ENCODE data around the gene PIWIL4. TPM values are rescaled to one million over a fixed set of nuclear protein-coding genes. Genes with fewer than 3 reads are reported as not detected.
A peak's percentile ranks its signal among the peaks of the same experiment; 100 is the strongest.

The PIWIL4 gene
- total and polyA plus RNA-seq, 4 donors, result 3.4 to 7.8 (median 4.4) TPM

GRCh38 chr11:94533206-94533605 is 34.0 kb upstream of the PIWIL4 start:
- no CpG with 5 or more reads among the region's 1 CpG for WGBS (ENCODE audit: insufficient coverage)
- H3K36me3 ChIP-seq (ENCODE audit: control insufficient read depth, insufficient read depth, low read length), result no peaks in the 10 kb centered on the region
- H3K27ac ChIP-seq (ENCODE audit: low read depth, low read length), result no peak overlapping the region
- no peak for DNase-seq (ENCODE audit: low read depth in 4 of 6, low spot score in 6 of 6)
- no peaks in the 10 kb centered on the region for H3K27me3 ChIP-seq (ENCODE audit: control insufficient read depth, insufficient read depth, low read length)
- no peak overlapping the region for H3K4me3 ChIP-seq (ENCODE audit: low read depth, low read length)
- no peaks in the 10 kb centered on the region for H3K4me1 ChIP-seq (ENCODE audit: control insufficient read depth, insufficient read depth, low read length)
- H3K9me3 ChIP-seq (ENCODE audit: control insufficient read depth, insufficient read depth, low read length), result no peaks in the 10 kb centered on the region

DNA sequence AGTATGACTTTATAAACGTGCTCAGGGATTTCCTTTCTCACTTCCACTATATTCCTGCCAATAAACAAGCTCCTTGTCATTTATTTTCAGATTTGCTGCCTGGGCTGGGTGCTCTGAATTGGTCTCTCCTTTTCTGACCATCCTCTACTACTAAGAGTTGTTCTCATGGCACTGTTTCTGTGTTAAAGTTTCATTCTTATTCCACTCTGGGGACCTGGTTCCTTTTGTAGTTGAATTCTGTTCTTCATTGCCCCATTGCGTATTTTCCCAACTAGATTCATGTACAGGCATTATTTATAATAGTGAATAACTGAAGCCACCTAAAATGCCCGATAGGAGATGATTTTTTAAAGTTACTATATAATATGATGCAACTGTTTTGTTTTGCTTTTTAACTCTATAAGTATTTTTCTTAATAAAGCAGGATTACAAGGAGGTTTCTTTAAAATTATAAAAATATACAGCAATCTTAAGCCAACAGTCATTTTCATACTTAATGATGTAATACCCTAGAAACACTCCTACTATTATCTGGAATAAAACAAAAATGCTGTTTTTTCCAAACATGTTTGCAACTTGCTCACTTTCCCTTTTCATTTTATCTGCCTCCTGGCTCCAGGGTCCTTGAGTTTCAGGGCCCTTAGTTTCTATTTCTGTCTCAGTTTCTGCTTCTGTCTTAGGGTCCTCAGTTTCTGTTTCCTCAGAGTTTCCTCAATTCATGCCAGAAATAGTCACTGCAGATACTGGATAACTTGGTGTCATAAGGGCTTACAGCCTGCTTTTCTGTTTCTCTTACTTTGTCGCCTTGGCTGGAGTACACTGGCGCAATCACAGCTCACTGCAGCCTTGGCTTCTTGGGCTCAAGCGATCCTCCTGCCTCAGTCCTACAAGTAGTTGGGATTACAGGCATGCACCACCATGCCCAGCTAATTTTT is 33.2 kb upstream of the PIWIL4 start:
- no peaks in the 10 kb centered on the region for H3K36me3 ChIP-seq (ENCODE audit: control insufficient read depth, insufficient read depth, low read length)
- H3K4me1 ChIP-seq (ENCODE audit: control insufficient read depth, insufficient read depth, low read length), result no peaks in the 10 kb centered on the region
- DNase-seq (ENCODE audit: low read depth in 4 of 6, low spot score in 6 of 6), result no peak
- whole genome bisulfite sequencing (ENCODE audit: insufficient coverage), result 100% methylated on average over 2 of the region's 6 CpGs
- no peak overlapping the region for H3K4me3 ChIP-seq (ENCODE audit: low read depth, low read length)
- H3K9me3 ChIP-seq (ENCODE audit: control insufficient read depth, insufficient read depth, low read length), result no peaks in the 10 kb centered on the region
- H3K27ac ChIP-seq (ENCODE audit: low read depth, low read length), result no peak overlapping the region
- H3K27me3 ChIP-seq (ENCODE audit: control insufficient read depth, insufficient read depth, low read length), result no peaks in the 10 kb centered on the region

DNA sequence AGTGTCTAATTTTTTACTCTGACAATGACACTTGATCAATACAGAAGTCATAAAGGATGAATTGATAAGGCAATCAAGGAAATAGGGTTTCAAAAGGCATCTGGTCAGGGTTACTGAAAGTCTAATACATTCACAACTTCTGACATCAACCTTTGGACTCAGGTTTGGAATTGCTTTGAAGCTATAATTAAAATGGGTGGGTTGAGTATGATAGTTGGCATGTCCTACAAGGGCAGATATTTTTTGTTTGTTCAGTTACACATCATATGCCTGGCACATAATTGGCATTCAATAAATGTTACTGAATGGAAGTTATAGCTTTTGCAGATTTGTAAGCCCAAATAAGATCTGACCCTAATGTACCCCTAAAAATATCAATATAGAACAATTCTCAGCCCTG is 30.8 kb upstream of the PIWIL4 start:
- no peak for DNase-seq (ENCODE audit: low read depth in 4 of 6, low spot score in 6 of 6)
- H3K27me3 ChIP-seq (ENCODE audit: control insufficient read depth, insufficient read depth, low read length), result no peaks in the 10 kb centered on the region
- H3K27ac ChIP-seq (ENCODE audit: low read depth, low read length), result no peak overlapping the region
- H3K4me1 ChIP-seq (ENCODE audit: control insufficient read depth, insufficient read depth, low read length), result no peaks in the 10 kb centered on the region
- H3K36me3 ChIP-seq (ENCODE audit: control insufficient read depth, insufficient read depth, low read length), result no peaks in the 10 kb centered on the region
- no peaks in the 10 kb centered on the region for H3K9me3 ChIP-seq (ENCODE audit: control insufficient read depth, insufficient read depth, low read length)
- H3K4me3 ChIP-seq (ENCODE audit: low read depth, low read length), result no peak overlapping the region

DNA sequence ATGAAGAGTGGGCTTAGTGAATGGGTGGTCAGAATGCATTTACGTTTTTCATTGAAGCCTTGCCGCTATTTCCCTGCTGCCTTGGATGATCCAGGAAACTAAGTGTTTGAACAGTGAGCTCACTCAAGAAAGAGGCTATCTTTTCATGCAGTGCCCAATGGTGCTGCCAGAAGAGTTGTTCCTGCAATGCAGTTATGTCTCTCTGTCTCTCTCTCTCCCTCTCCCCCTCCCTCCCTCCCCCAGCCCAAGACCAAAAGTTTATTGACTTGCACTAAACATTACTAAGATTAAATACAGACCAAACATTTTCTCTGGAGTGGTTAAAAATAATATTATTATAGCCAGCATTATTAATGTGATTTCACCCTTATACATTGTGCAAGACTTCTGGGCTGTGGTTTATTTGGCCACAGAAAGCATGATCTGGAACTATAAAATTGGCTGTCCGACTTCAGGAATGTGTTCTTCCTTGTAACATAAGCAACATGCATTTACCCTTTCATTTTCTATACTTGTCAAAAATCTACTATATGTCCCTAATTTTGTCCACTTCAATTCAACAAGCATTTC is 30.1 kb upstream of the PIWIL4 start:
- no peaks in the 10 kb centered on the region for H3K36me3 ChIP-seq (ENCODE audit: control insufficient read depth, insufficient read depth, low read length)
- no peak overlapping the region for H3K4me3 ChIP-seq (ENCODE audit: low read depth, low read length)
- H3K4me1 ChIP-seq (ENCODE audit: control insufficient read depth, insufficient read depth, low read length), result no peaks in the 10 kb centered on the region
- no peak overlapping the region for H3K27ac ChIP-seq (ENCODE audit: low read depth, low read length)
- no peaks in the 10 kb centered on the region for H3K9me3 ChIP-seq (ENCODE audit: control insufficient read depth, insufficient read depth, low read length)
- H3K27me3 ChIP-seq (ENCODE audit: control insufficient read depth, insufficient read depth, low read length), result no peaks in the 10 kb centered on the region
- 42% methylated on average over 2 of the region's 3 CpGs for WGBS (ENCODE audit: insufficient coverage)
- no peak for DNase-seq (ENCODE audit: low read depth in 4 of 6, low spot score in 6 of 6)

DNA sequence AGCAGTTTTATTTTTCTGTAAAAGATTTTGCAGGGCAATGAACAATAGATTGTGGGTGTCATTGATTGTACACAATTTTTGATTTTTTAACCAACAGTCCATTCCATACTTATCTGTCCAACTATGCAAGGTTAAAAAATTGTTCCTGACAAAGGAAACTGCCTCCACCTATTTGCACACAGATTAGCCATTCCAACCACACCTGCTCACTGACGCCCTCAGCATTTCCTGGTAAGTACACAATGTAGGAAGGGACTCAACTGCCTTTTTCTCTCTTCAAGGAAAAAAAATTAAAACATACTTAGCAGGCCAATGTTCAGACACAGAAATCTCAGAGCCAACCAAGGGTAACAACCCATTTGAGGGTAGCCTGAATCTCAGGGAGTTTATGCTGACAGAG is 27.7 kb upstream of the PIWIL4 start:
- no peaks in the 10 kb centered on the region for H3K27me3 ChIP-seq (ENCODE audit: control insufficient read depth, insufficient read depth, low read length)
- H3K4me1 ChIP-seq (ENCODE audit: control insufficient read depth, insufficient read depth, low read length), result peaks cover 5% of the 10 kb centered on the region
- H3K27ac ChIP-seq (ENCODE audit: low read depth, low read length), result no peak overlapping the region
- no peaks in the 10 kb centered on the region for H3K36me3 ChIP-seq (ENCODE audit: control insufficient read depth, insufficient read depth, low read length)
- no peak for DNase-seq (ENCODE audit: low read depth in 4 of 6, low spot score in 6 of 6)
- H3K9me3 ChIP-seq (ENCODE audit: control insufficient read depth, insufficient read depth, low read length), result no peaks in the 10 kb centered on the region
- 89% methylated on average over 1 of the region's 1 CpG for WGBS (ENCODE audit: insufficient coverage)
- no peak overlapping the region for H3K4me3 ChIP-seq (ENCODE audit: low read depth, low read length)

- H3K36me3 ChIP-seq (ENCODE audit: control insufficient read depth, insufficient read depth, low read length), result peaks cover 10% of the 10 kb centered on the region
- DNase-seq (ENCODE audit: low read depth in 4 of 6, low spot score in 6 of 6), result peak; percentile 42 to 92 (median 64)
- no peaks in the 10 kb centered on the region for H3K9me3 ChIP-seq (ENCODE audit: control insufficient read depth, insufficient read depth, low read length)
- H3K27ac ChIP-seq (ENCODE audit: low read depth, low read length), result peak within 1 kb of the TSS; percentile 89
- peaks cover 24% of the 10 kb centered on the region for H3K4me1 ChIP-seq (ENCODE audit: control insufficient read depth, insufficient read depth, low read length)
- WGBS (ENCODE audit: insufficient coverage), result under 1% methylated on average over 105 of the region's 109 CpGs
- H3K27me3 ChIP-seq (ENCODE audit: control insufficient read depth, insufficient read depth, low read length), result no peaks in the 10 kb centered on the region
- H3K4me3 ChIP-seq (ENCODE audit: low read depth, low read length), result peak within 1 kb of the TSS; percentile 70
Observed at GRCh38 chr11:94543695-94544645, 23.2 kb upstream of the PIWIL4 start, which contains the start of gene FUT4. Gene FUT4 (plus strand): TSS chr11:94543921. CDS start chr11:94544134, 213 bp downstream.

- peaks cover 24% of the 10 kb centered on the region for H3K4me1 ChIP-seq (ENCODE audit: control insufficient read depth, insufficient read depth, low read length)
- peak overlapping the region; percentile 70 for H3K4me3 ChIP-seq (ENCODE audit: low read depth, low read length)
- H3K27me3 ChIP-seq (ENCODE audit: control insufficient read depth, insufficient read depth, low read length), result no peaks in the 10 kb centered on the region
- peak in 2 of 6 donors; percentile 50 to 55 for DNase-seq (ENCODE audit: low read depth in 4 of 6, low spot score in 6 of 6)
- H3K27ac ChIP-seq (ENCODE audit: low read depth, low read length), result no peak overlapping the region
- H3K9me3 ChIP-seq (ENCODE audit: control insufficient read depth, insufficient read depth, low read length), result no peaks in the 10 kb centered on the region
- H3K36me3 ChIP-seq (ENCODE audit: control insufficient read depth, insufficient read depth, low read length), result peaks cover 10% of the 10 kb centered on the region
- WGBS (ENCODE audit: insufficient coverage), result 5% methylated on average over 59 of the region's 59 CpGs
Observed at GRCh38 chr11:94544646-94545263, 22.4 kb upstream of the PIWIL4 start.

DNA sequence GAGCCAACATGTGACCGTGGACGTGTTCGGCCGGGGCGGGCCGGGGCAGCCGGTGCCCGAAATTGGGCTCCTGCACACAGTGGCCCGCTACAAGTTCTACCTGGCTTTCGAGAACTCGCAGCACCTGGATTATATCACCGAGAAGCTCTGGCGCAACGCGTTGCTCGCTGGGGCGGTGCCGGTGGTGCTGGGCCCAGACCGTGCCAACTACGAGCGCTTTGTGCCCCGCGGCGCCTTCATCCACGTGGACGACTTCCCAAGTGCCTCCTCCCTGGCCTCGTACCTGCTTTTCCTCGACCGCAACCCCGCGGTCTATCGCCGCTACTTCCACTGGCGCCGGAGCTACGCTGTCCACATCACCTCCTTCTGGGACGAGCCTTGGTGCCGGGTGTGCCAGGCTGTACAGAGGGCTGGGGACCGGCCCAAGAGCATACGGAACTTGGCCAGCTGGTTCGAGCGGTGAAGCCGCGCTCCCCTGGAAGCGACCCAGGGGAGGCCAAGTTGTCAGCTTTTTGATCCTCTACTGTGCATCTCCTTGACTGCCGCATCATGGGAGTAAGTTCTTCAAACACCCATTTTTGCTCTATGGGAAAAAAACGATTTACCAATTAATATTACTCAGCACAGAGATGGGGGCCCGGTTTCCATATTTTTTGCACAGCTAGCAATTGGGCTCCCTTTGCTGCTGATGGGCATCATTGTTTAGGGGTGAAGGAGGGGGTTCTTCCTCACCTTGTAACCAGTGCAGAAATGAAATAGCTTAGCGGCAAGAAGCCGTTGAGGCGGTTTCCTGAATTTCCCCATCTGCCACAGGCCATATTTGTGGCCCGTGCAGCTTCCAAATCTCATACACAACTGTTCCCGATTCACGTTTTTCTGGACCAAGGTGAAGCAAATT is 21.7 kb upstream of the PIWIL4 start:
- WGBS (ENCODE audit: insufficient coverage), result 34% methylated on average over 40 of the region's 54 CpGs
- DNase-seq (ENCODE audit: low read depth in 4 of 6, low spot score in 6 of 6), result no peak

More for the DNA sequence above, 21.7 kb upstream of the PIWIL4 start:
- Histone ChIP-seq H3K27ac (ENCODE audit: low read depth, low read length) (no peak overlapping the region), H3K36me3 (ENCODE audit: control insufficient read depth, insufficient read depth, low read length) (peaks cover 10% of the 10 kb centered on the region), H3K27me3 (ENCODE audit: control insufficient read depth, insufficient read depth, low read length) (no peaks in the 10 kb centered on the region), H3K4me3 (ENCODE audit: low read depth, low read length) (peak overlapping the region; percentile 70), H3K9me3 (ENCODE audit: control insufficient read depth, insufficient read depth, low read length) (no peaks in the 10 kb centered on the region), H3K4me1 (ENCODE audit: control insufficient read depth, insufficient read depth, low read length) (peaks cover 24% of the 10 kb centered on the region)
